ENCODE measurements around the gene ZNF581. TPM values are rescaled to one million over a fixed set of nuclear protein-coding genes. Genes with fewer than 3 reads are reported as not detected.

Gene ZNF581
- total RNA-seq, 1 donor from 2014 or later = 46.5 TPM

GRCh38 chr19:55600662-55601028 lies 42.8 kb upstream of the ZNF581 start:
- H3K4me3 Mint-ChIP-seq = peak overlapping the region; percentile 75
- ATAC-seq (ENCODE audit: low read depth) = no peak
- peaks cover 2% of the 10 kb centered on the region for H3K9me3 Mint-ChIP-seq
- peaks cover 23% of the 10 kb centered on the region for H3K4me1 Mint-ChIP-seq
- ChIA-PET POLR2A (interaction anchor here (0.5 to 4.5 kb wide), 8 partner anchors 15 to 792 kb away, joined by 3 to 45 read pairs (median 20); partner anchors contain the start of genes CCDC106, U2AF2 and ZNF628), CTCF (no interaction called here)
- DNase-seq = no peak
- peaks cover 30% of the 10 kb centered on the region for H3K36me3 Mint-ChIP-seq (ENCODE audit: low read depth)
- no peak for TF ChIP-seq CTCF (IDR thresholded peaks at IDR 0.05)
- intact Hi-C loops (cut with micrococcal nuclease) = loop anchor here (10.0 kb wide), 1 partner anchor 346 kb away; the partner anchor contains the start of gene PPP6R1
- H3K27me3 Mint-ChIP-seq = no peaks in the 10 kb centered on the region
- peak overlapping the region; percentile 79 for H3K27ac Mint-ChIP-seq

GRCh38 chr19:55601084-55601483 lies 42.4 kb upstream of the ZNF581 start:
- H3K9me3 Mint-ChIP-seq = no peaks in the 10 kb centered on the region
- peak overlapping the region; percentile 75 for H3K4me3 Mint-ChIP-seq
- intact Hi-C loops (cut with micrococcal nuclease) = loop anchor here (10.0 kb wide), 1 partner anchor 346 kb away; the partner anchor contains the start of gene PPP6R1
- TF ChIP-seq CTCF (IDR thresholded peaks at IDR 0.05) = no peak
- ChIA-PET POLR2A (interaction anchor here (0.5 to 4.5 kb wide), 3 partner anchors 15 to 792 kb away, joined by 3 to 45 read pairs (median 42); partner anchors contain the start of gene U2AF2), CTCF (no interaction called here)
- peaks cover 29% of the 10 kb centered on the region for H3K36me3 Mint-ChIP-seq (ENCODE audit: low read depth)
- ATAC-seq (ENCODE audit: low read depth) (no peak), DNase-seq (no peak)
- H3K4me1 Mint-ChIP-seq = peaks cover 26% of the 10 kb centered on the region
- no peaks in the 10 kb centered on the region for H3K27me3 Mint-ChIP-seq
- H3K27ac Mint-ChIP-seq = peak overlapping the region; percentile 79

GRCh38 chr19:55602104-55603001 lies 41.1 kb upstream of the ZNF581 start:
- CTCF ChIA-PET = no interaction called here
- intact Hi-C loops (cut with micrococcal nuclease) = loop anchor here (10.0 kb wide), 1 partner anchor 348 kb away; the partner anchor contains the start of gene PPP6R1
- no peaks in the 10 kb centered on the region for H3K27me3 Mint-ChIP-seq
- peaks cover 37% of the 10 kb centered on the region for H3K4me1 Mint-ChIP-seq
- POLR2A ChIA-PET = interaction anchor here (0.7 kb wide), 1 partner anchor 9 kb away, joined by 4 read pairs; no protein-coding TSS in a partner anchor
- H3K4me3 Mint-ChIP-seq = no peak overlapping the region
- H3K9me3 Mint-ChIP-seq = no peaks in the 10 kb centered on the region
- no peak for DNase-seq
- H3K27ac Mint-ChIP-seq = peak overlapping the region; percentile 79
- no peak for ATAC-seq (ENCODE audit: low read depth)
- peaks cover 29% of the 10 kb centered on the region for H3K36me3 Mint-ChIP-seq (ENCODE audit: low read depth)
- TF ChIP-seq CTCF (IDR thresholded peaks at IDR 0.05) = no peak

- TF ChIP-seq CTCF (IDR thresholded peaks at IDR 0.05) = no peak
- no peaks in the 10 kb centered on the region for H3K9me3 Mint-ChIP-seq
- no peak for ATAC-seq (ENCODE audit: low read depth)
- H3K4me1 Mint-ChIP-seq = peaks cover 44% of the 10 kb centered on the region
- H3K27me3 Mint-ChIP-seq = no peaks in the 10 kb centered on the region
- DNase-seq = no peak
- H3K27ac Mint-ChIP-seq = peak overlapping the region; percentile 53
- POLR2A ChIA-PET = interaction anchor here (1.4 kb wide), 1 partner anchor 37 kb away, joined by 4 read pairs; the partner anchor contains the start of gene ZNF580
- H3K4me3 Mint-ChIP-seq = no peak overlapping the region
- CTCF ChIA-PET = no interaction called here
- peaks cover 32% of the 10 kb centered on the region for H3K36me3 Mint-ChIP-seq (ENCODE audit: low read depth)
- intact Hi-C loops (cut with micrococcal nuclease) = loop anchor here (10.0 kb wide), 1 partner anchor 348 kb away; the partner anchor contains the start of gene PPP6R1
Measured at GRCh38 chr19:55603115-55603514, 40.3 kb upstream of the ZNF581 start.
